IMR-90 (cell line): ENCODE results near the gene GMCL1. TPM values are rescaled to one million over a fixed set of nuclear protein-coding genes. Genes with fewer than 3 reads are reported as not detected.

Experiments used
- ATAC-seq: fragments of 200-7000 bp; cut with Tn5 transposase; 2 replicates; pipeline ENCODE4 v1.9.1; 2020; ENCODE audit warnings: low read depth, mild to moderate bottlenecking, moderate library complexity
- BruUV-seq: library from RNA; stranded (reverse); fragments of 400-500 nt; replicated peaks from 2 replicates; lab custom pipeline; 2021; lab: Mats Ljungman, UMichigan
- CTCF ChIA-PET: fragments of 300-600 bp; formaldehyde crosslinking; extraction: SDS; loops from one replicate; lab custom pipeline; 2021; ENCODE audit warnings: antibody characterized with exemption; lab: Yijun Ruan, JAX
- POLR2A ChIA-PET: fragments of 300-600 bp; sonication (Branson Sonifier 250); formaldehyde crosslinking; loops from one replicate; lab custom pipeline; 2022; ENCODE audit warnings: antibody characterized with exemption; ENCODE audit not compliant: unreplicated experiment; lab: Charles Lee
- DNase-seq: peaks from one replicate; pipeline ENCODE4 v3.0.0; 2013
- H2AFZ ChIP-seq: replicated peaks from 2 replicates; pipeline ENCODE3; 2013; ENCODE audit warnings: low read length, mild to moderate bottlenecking; ENCODE audit not compliant: poor library complexity
- H2AK5ac ChIP-seq: 2 replicates; pipeline ENCODE4 v1.6.1; 2013; ENCODE audit warnings: low read depth, low read length, inconsistent platforms
- H2AK9ac ChIP-seq: replicated peaks from 2 replicates; pipeline ENCODE3; 2013; ENCODE audit warnings: mild to moderate bottlenecking, low read depth, low read length, moderate library complexity; ENCODE audit not compliant: poor library complexity
- H2BK120ac ChIP-seq: 2 replicates; pipeline ENCODE4 v1.6.1; 2013; ENCODE audit warnings: low read depth, low read length, inconsistent platforms
- H2BK15ac ChIP-seq: 3 replicates; pipeline ENCODE4 v1.6.1; 2013; ENCODE audit warnings: low read depth, low read length, inconsistent platforms
- H2BK20ac ChIP-seq: 2 replicates; pipeline ENCODE4 v1.6.1; 2013; ENCODE audit warnings: low read depth, mild to moderate bottlenecking, inconsistent platforms, low read length, moderate library complexity
- H2BK5ac ChIP-seq: 2 replicates; pipeline ENCODE4 v1.6.1; 2013; ENCODE audit warnings: mild to moderate bottlenecking, low read depth, low read length, inconsistent platforms; ENCODE audit not compliant: poor library complexity, severe bottlenecking
- H3K14ac ChIP-seq: replicated peaks from 2 replicates; pipeline ENCODE4 v1.6.1; 2013; ENCODE audit warnings: low read depth, low read length, inconsistent platforms
- H3K18ac ChIP-seq: 2 replicates; pipeline ENCODE4 v1.6.1; 2013; ENCODE audit warnings: low read depth, low read length, control low read depth
- H3K23ac ChIP-seq: 2 replicates; pipeline ENCODE4 v1.6.1; 2013; ENCODE audit warnings: low read depth, low read length, inconsistent platforms
- H3K27ac ChIP-seq: 2 replicates; pipeline ENCODE4 v1.5.1; 2013; ENCODE audit warnings: mild to moderate bottlenecking, control low read depth, low read length; ENCODE audit not compliant: insufficient read depth
- H3K27me3 ChIP-seq: 2 replicates; pipeline ENCODE4 v1.6.1; 2013; ENCODE audit warnings: low read length; ENCODE audit not compliant: control insufficient read depth, insufficient read depth
- H3K36me3 ChIP-seq: 2 replicates; pipeline ENCODE4 v1.6.1; 2013; ENCODE audit warnings: low read length, mixed read lengths; ENCODE audit not compliant: control insufficient read depth, insufficient read depth
- H3K4ac ChIP-seq: 2 replicates; pipeline ENCODE4 v1.6.1; 2013; ENCODE audit warnings: low read depth, low read length, inconsistent platforms
- H3K4me1 ChIP-seq: 2 replicates; pipeline ENCODE4 v1.6.1; 2013; ENCODE audit warnings: low read length, mixed read lengths; ENCODE audit not compliant: control insufficient read depth, insufficient read depth
- H3K4me2 ChIP-seq: 2 replicates; pipeline ENCODE4 v1.6.1; 2013; ENCODE audit warnings: low read depth, mild to moderate bottlenecking, control low read depth, low read length, moderate library complexity
- H3K4me3 ChIP-seq: 2 replicates; pipeline ENCODE4 v1.5.1; 2013; ENCODE audit warnings: low read depth, mild to moderate bottlenecking, control low read depth, low read length, moderate library complexity; ENCODE audit not compliant: insufficient read depth
- H3K56ac ChIP-seq: 2 replicates; pipeline ENCODE4 v1.6.1; 2013; ENCODE audit warnings: low read length, inconsistent platforms; ENCODE audit not compliant: insufficient read depth; ENCODE audit errors: extremely low read depth
- H3K79me1 ChIP-seq, 2 experiments: 2 replicates each; pipeline ENCODE4 v1.6.1; 2013; ENCODE audit warnings: low read length in 2 of 2, inconsistent platforms in 1 of 2, low read depth in 1 of 2
- H3K9ac ChIP-seq: 2 replicates; pipeline ENCODE4 v1.6.1; 2013; ENCODE audit warnings: low read depth, low read length, control low read depth
- H3K9me1 ChIP-seq: 2 replicates; pipeline ENCODE4 v1.6.1; 2013; ENCODE audit warnings: low read length, inconsistent platforms; ENCODE audit not compliant: insufficient read depth
- H3K9me3 ChIP-seq: 2 replicates; pipeline ENCODE4 v1.6.1; 2013; ENCODE audit warnings: low read length; ENCODE audit not compliant: control insufficient read depth, insufficient read depth
- H4K20me1 ChIP-seq: 2 replicates; pipeline ENCODE4 v1.6.1; 2013; ENCODE audit warnings: low read length, inconsistent platforms; ENCODE audit not compliant: insufficient read depth
- H4K5ac ChIP-seq: 2 replicates; pipeline ENCODE4 v1.6.1; 2013; ENCODE audit warnings: mild to moderate bottlenecking, low read depth, low read length, control low read depth
- H4K8ac ChIP-seq, 2 experiments: 2 replicates each; pipeline ENCODE4 v1.6.1; 2013; ENCODE audit warnings: low read depth in 2 of 2, low read length in 2 of 2, control low read depth in 1 of 2, inconsistent platforms in 1 of 2
- H4K91ac ChIP-seq: 2 replicates; pipeline ENCODE4 v1.6.1; 2013; ENCODE audit warnings: low read depth, low read length, inconsistent platforms; ENCODE audit not compliant: insufficient read depth
- BHLHE40 ChIP-seq: fragments of 150-350 bp; IDR thresholded peaks from 2 replicates; pipeline ENCODE4 v1.6.1; 2016; ENCODE audit warnings: mild to moderate bottlenecking, low read depth, low read length
- CEBPB ChIP-seq: IDR thresholded peaks from 2 replicates; pipeline ENCODE4 v1.6.1; 2012; ENCODE audit warnings: low read depth, low read length, improper control_type of control experiment
- CHD1 ChIP-seq: IDR thresholded peaks from 2 replicates; pipeline ENCODE4 v1.6.1; 2012; ENCODE audit warnings: low read depth, low read length, improper control_type of control experiment
- ELK1 ChIP-seq: fragments of 150-350 bp; IDR thresholded peaks from 2 replicates; pipeline ENCODE4 v1.6.1; 2016; ENCODE audit warnings: low read depth, mild to moderate bottlenecking, low read length, moderate library complexity, borderline replicate concordance
- FOS ChIP-seq: fragments of 150-350 bp; IDR thresholded peaks from 2 replicates; pipeline ENCODE4 v1.6.1; 2016; ENCODE audit warnings: low read depth, low read length
- MAFK ChIP-seq: IDR thresholded peaks from 2 replicates; pipeline ENCODE4 v1.6.1; 2012; ENCODE audit warnings: low read depth, low read length, improper control_type of control experiment
- MAZ ChIP-seq: IDR thresholded peaks from 2 replicates; pipeline ENCODE4 v1.6.1; 2012; ENCODE audit warnings: low read depth, mild to moderate bottlenecking, low read length, improper control_type of control experiment, moderate library complexity, borderline replicate concordance
- MXI1 ChIP-seq: IDR thresholded peaks from 2 replicates; pipeline ENCODE4 v1.6.1; 2012; ENCODE audit warnings: low read depth, mild to moderate bottlenecking, low read length, moderate library complexity, borderline replicate concordance
- NFE2L2 ChIP-seq: fragments of 150-350 bp; IDR thresholded peaks from 2 replicates; pipeline ENCODE4 v1.6.1; 2016; ENCODE audit warnings: low read depth, mild to moderate bottlenecking, low read length
- POLR2A ChIP-seq: IDR thresholded peaks from 2 replicates; pipeline ENCODE4 v1.6.1; 2012; ENCODE audit warnings: mild to moderate bottlenecking, low read depth, low read length
- RAD21 ChIP-seq: IDR thresholded peaks from 2 replicates; pipeline ENCODE4 v1.6.1; 2012; ENCODE audit warnings: low read length, improper control_type of control experiment
- RCOR1 ChIP-seq: IDR thresholded peaks from 2 replicates; pipeline ENCODE4 v1.6.1; 2012; ENCODE audit warnings: mild to moderate bottlenecking, low read length, improper control_type of control experiment; ENCODE audit not compliant: insufficient replicate concordance
- RFX5 ChIP-seq: IDR thresholded peaks from 2 replicates; pipeline ENCODE4 v1.8.0; 2012; ENCODE audit warnings: low read depth, mild to moderate bottlenecking, low read length, moderate library complexity
- SMC3 ChIP-seq: fragments of 150-350 bp; IDR thresholded peaks from 2 replicates; pipeline ENCODE4 v1.6.1; 2016; ENCODE audit warnings: low read depth, mild to moderate bottlenecking, antibody characterized with exemption, low read length, moderate library complexity
- WGBS, 2 experiments: methylation state at CpG; one replicate each; pipeline versions ENCODE4 v1.1.5 to v1.1.7; 2013; ENCODE audit warnings: missing lambda C conversion rate in 2 of 2; ENCODE audit not compliant: insufficient read length in 1 of 2; ENCODE audit errors: extremely low coverage in 2 of 2; 5-methylcytosine and 5-hydroxymethylcytosine counted together
- dilution Hi-C: fragments of 300-500 bp; cut with HindIII; formaldehyde crosslinking; loops from one replicate; pipeline ENCODE4 v1.14.3; 2018; ENCODE audit warnings: low sequenced_read_pairs; ENCODE audit not compliant: unreplicated experiment
- in situ Hi-C: fragments of 300-500 bp; cut with MboI; formaldehyde crosslinking; loops from 3 replicates; pipeline ENCODE4 v1.14.3; 2019; ENCODE audit warnings: low sequenced_read_pairs, inconsistent platforms, mixed read lengths
- intact Hi-C: fragments of 100-400 bp; cut with micrococcal nuclease; formaldehyde crosslinking; loops from 2 replicates; pipeline ENCODE4 v1.10.0; 2022
- polyA plus RNA-seq, 3 experiments: library from polyadenylated mRNA; depleted of rRNA; stranded (reverse); fragments of >200 nt; gene quantifications; 2 replicates each; pipeline ENCODE4 v1.2.3, GENCODE V29; 2012; ENCODE audit warnings: low replicate concordance in 1 of 3
- total RNA-seq: library from RNA; depleted of rRNA; stranded (reverse); fragments of >200 nt; gene quantifications from 2 replicates; pipeline ENCODE4 v1.2.3, GENCODE V29; 2012
- TF ChIP-seq, protein P1 (sequence below): conservative IDR thresholded peaks from 2 replicates; pipeline ENCODE4 v1.5.1; 2012; ENCODE audit warnings: mild to moderate bottlenecking, low read depth, low read length, improper control_type of control experiment
- TF ChIP-seq, protein P2 (sequence below): fragments of 150-350 bp; IDR thresholded peaks from 2 replicates; pipeline ENCODE4 v1.6.1; 2017; ENCODE audit warnings: mild to moderate bottlenecking, antibody characterized with exemption, low read length, low read depth

Gene GMCL1
- total and polyA plus RNA-seq, 2 of the 4 experiments (the other 2 are of a cell fraction) = 2.8 to 3.4 TPM

- H2BK120ac ChIP-seq = no peak overlapping the region
- in situ Hi-C loops = loop anchor here (10.0 kb wide), 1 partner anchor 247 kb away; no protein-coding TSS in a partner anchor
- H3K18ac ChIP-seq = no peak overlapping the region
- peaks cover 27% of the 10 kb centered on the region for H3K36me3 ChIP-seq
- intact Hi-C loops = loop anchor here (10.0 kb wide), 1 partner anchor 257 kb away; no protein-coding TSS in a partner anchor
- ChIA-PET POLR2A (no interaction called here), CTCF (interaction anchor here (0.6 to 2.5 kb wide), 3 partner anchors 11 to 324 kb away, joined by 3 to 8 read pairs (median 3); no protein-coding TSS in a partner anchor)
- H3K9me3 ChIP-seq = no peaks in the 10 kb centered on the region
- ATAC-seq = no peak
- H3K27ac ChIP-seq = no peak overlapping the region
- no peaks in the 10 kb centered on the region for H4K20me1 ChIP-seq
- H3K4ac ChIP-seq = no peak overlapping the region
- TF ChIP-seq, protein P1, sequence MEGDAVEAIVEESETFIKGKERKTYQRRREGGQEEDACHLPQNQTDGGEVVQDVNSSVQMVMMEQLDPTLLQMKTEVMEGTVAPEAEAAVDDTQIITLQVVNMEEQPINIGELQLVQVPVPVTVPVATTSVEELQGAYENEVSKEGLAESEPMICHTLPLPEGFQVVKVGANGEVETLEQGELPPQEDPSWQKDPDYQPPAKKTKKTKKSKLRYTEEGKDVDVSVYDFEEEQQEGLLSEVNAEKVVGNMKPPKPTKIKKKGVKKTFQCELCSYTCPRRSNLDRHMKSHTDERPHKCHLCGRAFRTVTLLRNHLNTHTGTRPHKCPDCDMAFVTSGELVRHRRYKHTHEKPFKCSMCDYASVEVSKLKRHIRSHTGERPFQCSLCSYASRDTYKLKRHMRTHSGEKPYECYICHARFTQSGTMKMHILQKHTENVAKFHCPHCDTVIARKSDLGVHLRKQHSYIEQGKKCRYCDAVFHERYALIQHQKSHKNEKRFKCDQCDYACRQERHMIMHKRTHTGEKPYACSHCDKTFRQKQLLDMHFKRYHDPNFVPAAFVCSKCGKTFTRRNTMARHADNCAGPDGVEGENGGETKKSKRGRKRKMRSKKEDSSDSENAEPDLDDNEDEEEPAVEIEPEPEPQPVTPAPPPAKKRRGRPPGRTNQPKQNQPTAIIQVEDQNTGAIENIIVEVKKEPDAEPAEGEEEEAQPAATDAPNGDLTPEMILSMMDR = no peak
- no peak for TF ChIP-seq POLR2A
- no peak for TF ChIP-seq MAZ
- no peak for TF ChIP-seq MXI1
- no peak for TF ChIP-seq BHLHE40
- no peak for TF ChIP-seq CEBPB
- TF ChIP-seq CHD1 = no peak
- no peak for TF ChIP-seq RAD21
- TF ChIP-seq, protein P2, sequence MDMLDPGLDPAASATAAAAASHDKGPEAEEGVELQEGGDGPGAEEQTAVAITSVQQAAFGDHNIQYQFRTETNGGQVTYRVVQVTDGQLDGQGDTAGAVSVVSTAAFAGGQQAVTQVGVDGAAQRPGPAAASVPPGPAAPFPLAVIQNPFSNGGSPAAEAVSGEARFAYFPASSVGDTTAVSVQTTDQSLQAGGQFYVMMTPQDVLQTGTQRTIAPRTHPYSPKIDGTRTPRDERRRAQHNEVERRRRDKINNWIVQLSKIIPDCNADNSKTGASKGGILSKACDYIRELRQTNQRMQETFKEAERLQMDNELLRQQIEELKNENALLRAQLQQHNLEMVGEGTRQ = no peak
- TF ChIP-seq RFX5 = no peak
- TF ChIP-seq FOS = no peak
- TF ChIP-seq NFE2L2 = no peak
- TF ChIP-seq RCOR1 = no peak
- TF ChIP-seq ELK1 = no peak
- TF ChIP-seq SMC3 = no peak
- no peak for TF ChIP-seq MAFK
- no peaks in the 10 kb centered on the region for H3K27me3 ChIP-seq
- 0 out of 2 replicates have a peak, but pooled peaks cover 3% of the 10 kb centered on the region for H3K9me1 ChIP-seq
- H3K4me3 ChIP-seq = no peak overlapping the region
- H3K14ac ChIP-seq = no peak overlapping the region
- H3K56ac ChIP-seq = no peak overlapping the region
- no peak overlapping the region for H2BK20ac ChIP-seq
- no peak overlapping the region for H4K5ac ChIP-seq
- no peak overlapping the region for H3K23ac ChIP-seq
- H3K4me1 ChIP-seq = no peaks in the 10 kb centered on the region
- dilution Hi-C loops = no loop called here
- no peak overlapping the region for H2BK5ac ChIP-seq
- no peak overlapping the region for H2AK9ac ChIP-seq
- no peak overlapping the region for H4K8ac ChIP-seq
- 80% methylated on average over 1 of the region's 3 CpGs; no CpG with 5 or more reads in 1 of the 2 experiments for WGBS, 2 experiments
- BruUV-seq = no TSS peak
- no peak overlapping the region for H2AFZ ChIP-seq
- H3K9ac ChIP-seq = no peak overlapping the region
- no peak overlapping the region for H2AK5ac ChIP-seq
- H2BK15ac ChIP-seq = no peak overlapping the region
- no peak for DNase-seq
- H3K4me2 ChIP-seq = no peak overlapping the region
- H4K91ac ChIP-seq = no peak overlapping the region
- H3K79me1 ChIP-seq = no peaks in the 10 kb centered on the region; a peak in 1 of 4 replicates
Measured at GRCh38 chr2:69811591-69811990, 17.9 kb upstream of the GMCL1 start.
